GM18505 (cell line): ENCODE measurements around the gene KPNA1.
A peak's percentile ranks its signal among the peaks of the same experiment; 100 is the strongest.

Source experiments
- ATAC-seq: cut with Tn5 transposase; IDR thresholded peaks from one replicate; pipeline ENCODE4 v1.9.1; 2021; ENCODE audit not compliant: unreplicated experiment
- POLR2A ChIP-seq: IDR thresholded peaks from 4 replicates; pipeline ENCODE4 v1.6.1; 2011; ENCODE audit warnings: borderline replicate concordance; ENCODE audit not compliant: insufficient read depth, insufficient read length; ENCODE audit errors: extremely low read depth

The KPNA1 gene

GRCh38 chr3:122514123-122515019 is at the start of gene KPNA1:
KPNA1 (minus strand) TSS chr3:122514939; CDS start chr3:122496565, 18,374 bp downstream.
- ATAC-seq = peak; percentile 84

DNA sequence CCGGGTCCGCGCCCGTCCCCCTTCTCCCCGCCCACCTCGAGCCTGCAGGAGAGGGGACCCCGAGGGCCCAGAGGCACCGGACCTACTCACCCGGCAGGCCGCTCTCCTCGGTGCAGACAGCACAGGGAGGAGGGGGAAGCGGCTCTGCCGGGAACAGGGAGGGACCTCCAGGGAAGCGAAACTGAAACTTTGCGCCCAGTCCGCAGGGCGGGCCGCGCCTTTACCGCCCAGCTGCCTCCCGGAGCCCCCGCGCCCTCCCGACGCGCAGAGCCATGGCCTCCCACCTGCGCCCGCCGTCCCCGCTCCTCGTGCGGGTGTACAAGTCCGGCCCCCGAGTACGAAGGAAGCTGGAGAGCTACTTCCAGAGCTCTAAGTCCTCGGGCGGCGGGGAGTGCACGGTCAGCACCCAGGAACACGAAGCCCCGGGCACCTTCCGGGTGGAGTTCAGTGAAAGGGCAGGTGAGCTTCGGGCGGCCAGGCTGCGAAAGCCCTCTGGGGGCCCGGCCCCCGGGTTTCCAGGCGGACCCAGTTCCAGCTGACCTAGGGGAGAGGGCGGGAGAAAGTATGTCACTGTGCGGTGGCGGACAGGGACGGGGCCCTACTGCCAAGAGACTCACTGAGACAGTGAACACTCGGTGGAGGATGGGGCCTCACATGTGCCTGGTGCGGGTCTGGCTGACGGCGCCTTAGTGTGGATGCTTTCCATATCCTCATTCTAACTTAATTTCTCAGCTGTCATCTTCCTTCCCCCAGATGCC is 49.6 kb upstream of the KPNA1 start, which contains the start of the genes DTX3L and PARP9:
Gene DTX3L, plus strand, starts transcription at position 184 of the 758 bp plus-strand sequence. Its CDS starts 89 bp downstream, at position 273.
Gene PARP9, minus strand, starts transcription at position 146 of the 758 bp plus-strand sequence. CDS start 4,680 bp downstream, outside the sequence.
- ATAC-seq = peak; percentile 72

More at GRCh38 chr3:122514123-122515019, at the start of gene KPNA1:
- peak; percentile 96 for TF ChIP-seq POLR2A

DNA sequence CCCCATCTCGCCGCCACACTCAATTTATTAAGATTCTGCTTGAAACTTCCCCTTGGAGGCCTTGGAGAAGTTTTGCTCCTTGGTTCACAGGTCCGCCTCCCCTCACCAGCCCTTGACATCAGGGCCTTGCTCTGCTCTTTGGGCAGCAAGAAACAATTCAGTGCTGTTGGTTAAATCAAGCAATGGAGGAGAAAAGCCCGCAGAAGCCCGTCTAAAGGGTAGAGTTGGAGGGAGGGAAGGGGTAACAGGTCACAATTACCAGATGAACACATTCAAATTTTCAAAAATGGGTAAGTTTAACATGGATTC is 48.9 kb upstream of the KPNA1 start:
- ATAC-seq = no peak
- TF ChIP-seq POLR2A = no peak

More for the DNA sequence above, 49.6 kb upstream of the KPNA1 start, which contains the start of the genes DTX3L and PARP9:
- peak; percentile 71 for TF ChIP-seq POLR2A

GRCh38 chr3:122562923-122563716 is 48.4 kb upstream of the KPNA1 start:
- TF ChIP-seq POLR2A = no peak
- no peak for ATAC-seq

GRCh38 chr3:122560680-122561079 is 45.9 kb upstream of the KPNA1 start:
- TF ChIP-seq POLR2A = no peak
- no peak for ATAC-seq

DNA sequence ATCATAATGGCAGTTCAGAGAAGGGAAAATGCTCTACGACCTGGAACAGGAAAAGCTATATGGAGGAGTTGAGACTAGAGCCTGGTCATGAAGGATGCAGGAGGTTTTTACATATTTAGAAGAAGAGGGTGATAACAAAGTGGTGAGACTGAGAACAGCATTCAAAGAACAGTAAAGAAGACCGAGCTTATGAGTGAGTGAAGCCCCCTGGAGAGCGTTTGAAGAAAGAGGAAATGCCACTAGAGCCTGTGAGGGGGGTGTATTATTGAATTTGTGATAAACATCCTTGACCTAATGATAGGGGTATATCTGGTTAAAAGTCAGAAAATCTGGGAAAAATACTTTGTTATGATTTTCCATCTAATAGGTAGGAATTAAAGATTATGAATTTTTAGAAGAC is 45.2 kb upstream of the KPNA1 start:
- TF ChIP-seq POLR2A = no peak
- ATAC-seq = no peak

DNA sequence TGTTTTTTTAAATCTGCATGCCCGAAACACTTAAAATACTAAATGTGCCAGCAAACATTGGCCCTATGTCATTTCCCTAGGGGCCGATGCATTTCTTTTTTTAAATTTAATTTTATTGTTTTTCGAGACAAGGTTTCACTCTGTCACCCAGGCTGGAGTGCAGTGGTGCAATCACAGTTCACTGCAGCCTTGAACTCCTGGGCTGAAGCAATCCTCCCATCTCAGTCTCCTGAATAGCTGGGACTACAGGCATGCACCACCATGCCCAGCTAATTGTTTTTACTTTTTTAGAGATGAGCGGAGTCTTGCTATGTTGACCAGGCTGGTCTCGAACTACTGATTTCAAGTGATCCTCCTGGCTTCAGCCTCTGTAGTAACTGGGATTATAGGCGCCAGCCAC is 43.9 kb upstream of the KPNA1 start:
- no peak for ATAC-seq
- no peak for TF ChIP-seq POLR2A

- ATAC-seq = no peak
- TF ChIP-seq POLR2A = no peak
These were observed 42.6 kb upstream of the KPNA1 start for GRCh38 chr3:122557356-122557755.

DNA sequence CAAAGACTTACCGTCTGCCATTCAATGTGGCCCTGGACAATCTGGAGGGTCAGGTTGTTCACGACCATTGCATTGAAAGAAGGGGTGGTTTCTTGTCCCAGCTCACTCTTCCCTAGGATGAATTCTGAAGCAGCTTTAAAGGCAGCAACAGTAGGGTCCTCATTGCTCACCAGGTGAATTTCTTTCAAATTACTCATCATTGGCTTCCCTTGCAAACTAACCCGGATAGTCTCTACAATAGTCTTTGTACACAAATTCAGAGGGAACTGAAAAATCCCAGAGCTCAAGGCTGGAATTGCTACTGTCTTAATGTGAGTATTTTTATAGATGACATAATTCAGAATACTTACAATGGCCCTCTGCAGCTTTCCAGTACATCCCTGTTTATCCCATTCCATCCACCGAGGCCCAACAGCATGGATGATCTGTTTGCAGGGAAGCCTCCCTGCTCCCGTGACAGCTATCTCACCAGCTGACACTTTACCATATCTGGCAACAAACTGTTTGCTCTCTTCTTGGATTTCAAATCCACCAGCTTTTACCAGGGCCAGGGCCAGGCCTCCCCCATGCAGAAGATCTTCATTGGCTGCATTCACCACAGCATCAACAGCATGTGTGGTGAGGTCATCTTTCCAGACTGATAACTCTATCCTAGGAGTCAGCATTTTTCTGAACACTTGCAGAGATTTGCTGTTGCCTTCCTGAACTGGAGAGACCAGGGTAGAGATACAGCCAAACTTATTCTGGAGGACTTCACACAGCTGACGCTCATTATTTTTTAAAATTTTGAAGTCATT is 40.7 kb upstream of the KPNA1 start:
- TF ChIP-seq POLR2A = no peak
- ATAC-seq = no peak

DNA sequence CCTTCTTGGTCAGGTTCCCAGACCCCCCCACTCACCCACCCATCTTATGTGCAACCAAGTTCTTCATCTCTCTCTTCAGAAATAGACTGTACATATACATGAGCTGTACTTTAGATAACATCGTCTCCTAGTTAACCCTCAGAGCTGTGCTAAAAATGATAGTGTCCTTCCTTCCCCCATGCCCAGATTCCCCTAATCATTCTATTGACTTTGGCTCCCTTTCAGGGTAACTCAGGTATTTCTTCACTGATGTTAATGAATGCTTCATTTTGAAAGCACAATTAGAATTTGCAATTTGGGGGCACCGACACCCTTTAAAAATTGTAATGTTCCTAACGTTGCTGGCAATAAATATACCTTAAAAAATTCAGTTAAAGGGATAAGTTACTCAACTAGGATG is 38.4 kb upstream of the KPNA1 start:
- no peak for ATAC-seq
- no peak for TF ChIP-seq POLR2A

GRCh38 chr3:122548619-122549018 is 33.9 kb upstream of the KPNA1 start:
- TF ChIP-seq POLR2A = no peak

GRCh38 chr3:122548076-122548475 is 33.3 kb upstream of the KPNA1 start:
- TF ChIP-seq POLR2A = no peak
- no peak for ATAC-seq

More at GRCh38 chr3:122548619-122549018, 33.9 kb upstream of the KPNA1 start:
- no peak for ATAC-seq
